Fibroblast of lung (primary cell): Measurements from ENCODE around the gene HPGDS. TPM values are rescaled to one million over a fixed set of nuclear protein-coding genes. Genes with fewer than 3 reads are reported as not detected.

Experiments used
- DNase-seq, 2 donors: peaks; one replicate each; pipeline versions ENCODE4 v3.0.0 to v3.0.0-alpha.2; 2010; ENCODE audit warnings: low read depth in 2 of 2
- H2AFZ ChIP-seq: 2 replicates; pipeline ENCODE4 v1.5.1; 2012; ENCODE audit warnings: low read length, control low read depth, inconsistent platforms
- H3K27ac ChIP-seq: 2 replicates; pipeline ENCODE4 v1.5.1; 2011; ENCODE audit warnings: low read length, control low read depth; ENCODE audit not compliant: insufficient read depth
- H3K27me3 ChIP-seq: 2 replicates; pipeline ENCODE4 v1.5.1; 2011; ENCODE audit warnings: mild to moderate bottlenecking, low read length; ENCODE audit not compliant: control insufficient read depth, insufficient read depth
- H3K36me3 ChIP-seq: 2 replicates; pipeline ENCODE4 v1.5.1; 2011; ENCODE audit warnings: low read length; ENCODE audit not compliant: control insufficient read depth, insufficient read depth
- H3K4me1 ChIP-seq: 2 replicates; pipeline ENCODE4 v1.5.1; 2011; ENCODE audit warnings: low read length; ENCODE audit not compliant: control insufficient read depth, insufficient read depth; ENCODE audit errors: extremely low read depth
- H3K4me2 ChIP-seq: 2 replicates; pipeline ENCODE4 v1.5.1; 2011; ENCODE audit warnings: low read length, control low read depth; ENCODE audit not compliant: insufficient read depth; ENCODE audit errors: extremely low read depth
- H3K4me3 ChIP-seq, 4 experiments: fragments of 200-600 bp in 1 of 4; sonication (generic) in 1 of 4; replicated peaks in 1 of 4; 2 replicates each; pipeline ENCODE4 v1.5.1; 2011 to 2016; ENCODE audit warnings: low read length in 4 of 4, low read depth in 3 of 4, mild to moderate bottlenecking in 3 of 4, control low read depth in 2 of 4, inconsistent platforms in 1 of 4, mixed read lengths in 1 of 4; ENCODE audit not compliant: insufficient read depth in 1 of 4; ENCODE audit errors: control extremely low read depth in 1 of 4
- H3K79me2 ChIP-seq: 2 replicates; pipeline ENCODE4 v1.5.1; 2012; ENCODE audit warnings: mild to moderate bottlenecking, low read length, inconsistent platforms; ENCODE audit not compliant: control insufficient read depth, insufficient read depth
- H3K9ac ChIP-seq: 2 replicates; pipeline ENCODE4 v1.5.1; 2011; ENCODE audit warnings: mild to moderate bottlenecking, low read length, control low read depth; ENCODE audit not compliant: insufficient read depth
- H3K9me3 ChIP-seq: 2 replicates; pipeline ENCODE4 v1.5.1; 2012; ENCODE audit warnings: low read depth, low read length; ENCODE audit not compliant: control insufficient read depth, insufficient read depth
- H4K20me1 ChIP-seq: 2 replicates; pipeline ENCODE4 v1.5.1; 2011; ENCODE audit warnings: low read length; ENCODE audit not compliant: control insufficient read depth, insufficient read depth; ENCODE audit errors: extremely low read depth
- EZH2 ChIP-seq: IDR thresholded peaks from 2 replicates; pipeline ENCODE4 v1.5.1; 2012; ENCODE audit warnings: low read length, control low read depth, mild to moderate bottlenecking; ENCODE audit errors: missing control alignments
- polyA plus RNA-seq, 2 donors: library from polyadenylated mRNA; depleted of rRNA in 1 of 2; stranded (reverse) in 1 of 2; unstranded in 1 of 2; fragments of >200 nt; gene quantifications; 2 replicates each; pipeline ENCODE4 v1.2.1, GENCODE V29; 2011 to 2012; ENCODE audit warnings: missing spikeins in 1 of 2
- total RNA-seq: library from RNA; depleted of rRNA; stranded (reverse); fragments of >200 nt; gene quantifications from 2 replicates; pipeline ENCODE4 v1.2.1, GENCODE V29; 2014
- TF ChIP-seq, protein P1 (sequence below), 2 donors: IDR thresholded peaks in 1 of 2; conservative IDR thresholded peaks in 1 of 2; 1 replicate in 1 of 2; 2 replicates in 1 of 2; pipeline ENCODE4 v1.5.1; 2011 to 2012; ENCODE audit warnings: low read length in 2 of 2, control low read depth in 1 of 2, inconsistent platforms in 1 of 2, low read depth in 1 of 2, mild to moderate bottlenecking in 1 of 2

Gene HPGDS
- total and polyA plus RNA-seq, 2 donors (not counting 1 experiment from before 2014, with no cell fraction given): not detected

GRCh38 chr4:94333866-94334265, 8.8 kb downstream of the HPGDS start:
- no peaks in the 10 kb centered on the region for H3K9me3 ChIP-seq
- no peak for DNase-seq
- TF ChIP-seq, protein P1, sequence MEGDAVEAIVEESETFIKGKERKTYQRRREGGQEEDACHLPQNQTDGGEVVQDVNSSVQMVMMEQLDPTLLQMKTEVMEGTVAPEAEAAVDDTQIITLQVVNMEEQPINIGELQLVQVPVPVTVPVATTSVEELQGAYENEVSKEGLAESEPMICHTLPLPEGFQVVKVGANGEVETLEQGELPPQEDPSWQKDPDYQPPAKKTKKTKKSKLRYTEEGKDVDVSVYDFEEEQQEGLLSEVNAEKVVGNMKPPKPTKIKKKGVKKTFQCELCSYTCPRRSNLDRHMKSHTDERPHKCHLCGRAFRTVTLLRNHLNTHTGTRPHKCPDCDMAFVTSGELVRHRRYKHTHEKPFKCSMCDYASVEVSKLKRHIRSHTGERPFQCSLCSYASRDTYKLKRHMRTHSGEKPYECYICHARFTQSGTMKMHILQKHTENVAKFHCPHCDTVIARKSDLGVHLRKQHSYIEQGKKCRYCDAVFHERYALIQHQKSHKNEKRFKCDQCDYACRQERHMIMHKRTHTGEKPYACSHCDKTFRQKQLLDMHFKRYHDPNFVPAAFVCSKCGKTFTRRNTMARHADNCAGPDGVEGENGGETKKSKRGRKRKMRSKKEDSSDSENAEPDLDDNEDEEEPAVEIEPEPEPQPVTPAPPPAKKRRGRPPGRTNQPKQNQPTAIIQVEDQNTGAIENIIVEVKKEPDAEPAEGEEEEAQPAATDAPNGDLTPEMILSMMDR (conservative IDR thresholded peaks at IDR 0.05 in 1 of 2, IDR thresholded peaks at IDR 0.05 in 1 of 2; ENCODE audit: low read depth in 1 of 2, low read length in 2 of 2): no peak
- no peak for TF ChIP-seq EZH2

DNA sequence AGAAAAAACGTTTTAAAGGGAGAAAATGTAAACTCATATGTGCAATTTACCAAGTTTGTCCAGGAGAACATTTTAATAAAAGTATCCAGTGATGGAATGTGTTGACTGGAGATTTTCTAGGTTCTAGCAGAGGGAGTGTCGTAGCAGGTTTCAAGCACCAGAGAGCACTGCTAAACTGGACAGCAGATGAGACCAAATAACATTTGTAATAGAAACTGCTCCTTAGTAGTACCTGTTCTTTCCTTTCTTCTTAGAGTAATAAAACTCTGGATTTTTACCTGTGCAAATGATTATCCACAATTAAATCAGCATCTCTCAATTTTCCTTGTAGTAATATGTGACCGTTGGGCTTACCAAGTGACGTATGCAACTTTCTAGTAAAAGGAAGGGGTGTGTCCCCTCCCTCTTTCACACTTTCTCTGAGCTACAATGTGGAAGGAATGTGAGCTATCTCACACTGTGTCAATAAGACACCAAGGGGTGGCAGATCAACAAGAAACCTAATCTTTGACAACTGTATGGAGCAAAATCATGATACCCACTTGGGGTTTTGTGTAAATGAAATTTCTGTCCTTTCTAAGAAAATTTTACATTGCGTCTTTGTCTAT, 9.5 kb downstream of the HPGDS start:
- Histone ChIP-seq H3K4me2 (no peak overlapping the region), H4K20me1 (no peaks in the 10 kb centered on the region), H3K79me2 (no peaks in the 10 kb centered on the region), H3K27me3 (no peaks in the 10 kb centered on the region), H3K9me3 (no peaks in the 10 kb centered on the region), H3K4me3 (no peak overlapping the region), H3K27ac (no peak overlapping the region), H3K36me3 (no peaks in the 10 kb centered on the region), H3K4me1 (no peaks in the 10 kb centered on the region), H2AFZ (no peak overlapping the region), H3K9ac (no peak overlapping the region)
- TF ChIP-seq, protein P1 (conservative IDR thresholded peaks at IDR 0.05 in 1 of 2, IDR thresholded peaks at IDR 0.05 in 1 of 2; ENCODE audit: low read depth in 1 of 2, low read length in 2 of 2): no peak
- TF ChIP-seq EZH2: no peak
- DNase-seq: no peak

More at GRCh38 chr4:94333866-94334265, 8.8 kb downstream of the HPGDS start:
- no peaks in the 10 kb centered on the region for H3K27me3 ChIP-seq
- H3K4me1 ChIP-seq: no peaks in the 10 kb centered on the region
- H3K4me2 ChIP-seq: no peak overlapping the region
- no peaks in the 10 kb centered on the region for H3K79me2 ChIP-seq
- no peak overlapping the region for H3K4me3 ChIP-seq
- no peaks in the 10 kb centered on the region for H4K20me1 ChIP-seq
- no peak overlapping the region for H2AFZ ChIP-seq
- H3K36me3 ChIP-seq: no peaks in the 10 kb centered on the region
- H3K27ac ChIP-seq: no peak overlapping the region
- no peak overlapping the region for H3K9ac ChIP-seq

DNA sequence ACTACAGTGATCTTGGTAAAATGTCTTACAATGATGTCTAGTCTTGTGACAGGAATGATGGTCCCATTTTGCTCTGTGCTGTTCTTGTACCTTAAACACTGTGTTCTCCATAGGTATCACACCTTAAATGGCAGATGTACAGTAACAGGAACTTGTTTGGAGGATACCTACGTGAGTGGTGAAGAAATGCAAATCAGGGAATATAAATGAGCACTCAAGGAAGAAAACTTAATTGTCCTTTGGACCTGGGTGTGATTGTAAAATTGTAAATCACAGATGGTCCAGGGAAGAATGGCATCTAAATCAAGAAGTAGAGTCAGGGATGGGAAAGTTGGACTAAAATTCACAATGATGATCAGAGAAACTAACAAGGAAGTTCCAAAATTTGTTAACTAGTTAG, 12.7 kb downstream of the HPGDS start:
- Histone ChIP-seq H3K4me3 (no peak overlapping the region), H2AFZ (no peak overlapping the region), H3K79me2 (no peaks in the 10 kb centered on the region), H4K20me1 (no peaks in the 10 kb centered on the region), H3K4me2 (no peak overlapping the region), H3K27me3 (no peaks in the 10 kb centered on the region), H3K36me3 (no peaks in the 10 kb centered on the region), H3K9ac (no peak overlapping the region), H3K27ac (no peak overlapping the region), H3K4me1 (no peaks in the 10 kb centered on the region), H3K9me3 (no peaks in the 10 kb centered on the region)
- DNase-seq: no peak
- TF ChIP-seq EZH2: no peak
- TF ChIP-seq, protein P1 (conservative IDR thresholded peaks at IDR 0.05 in 1 of 2, IDR thresholded peaks at IDR 0.05 in 1 of 2; ENCODE audit: low read depth in 1 of 2, low read length in 2 of 2): no peak
